ENCODE results near the gene LRRC56. TPM values are rescaled to one million over a fixed set of nuclear protein-coding genes. Genes with fewer than 3 reads are reported as not detected.
A peak's percentile ranks its signal among the peaks of the same experiment; 100 is the strongest.

LRRC56 gene
- total RNA-seq, 4 donors from 2014 or later: 2.3 to 8.4 (median 3.1) TPM

DNA sequence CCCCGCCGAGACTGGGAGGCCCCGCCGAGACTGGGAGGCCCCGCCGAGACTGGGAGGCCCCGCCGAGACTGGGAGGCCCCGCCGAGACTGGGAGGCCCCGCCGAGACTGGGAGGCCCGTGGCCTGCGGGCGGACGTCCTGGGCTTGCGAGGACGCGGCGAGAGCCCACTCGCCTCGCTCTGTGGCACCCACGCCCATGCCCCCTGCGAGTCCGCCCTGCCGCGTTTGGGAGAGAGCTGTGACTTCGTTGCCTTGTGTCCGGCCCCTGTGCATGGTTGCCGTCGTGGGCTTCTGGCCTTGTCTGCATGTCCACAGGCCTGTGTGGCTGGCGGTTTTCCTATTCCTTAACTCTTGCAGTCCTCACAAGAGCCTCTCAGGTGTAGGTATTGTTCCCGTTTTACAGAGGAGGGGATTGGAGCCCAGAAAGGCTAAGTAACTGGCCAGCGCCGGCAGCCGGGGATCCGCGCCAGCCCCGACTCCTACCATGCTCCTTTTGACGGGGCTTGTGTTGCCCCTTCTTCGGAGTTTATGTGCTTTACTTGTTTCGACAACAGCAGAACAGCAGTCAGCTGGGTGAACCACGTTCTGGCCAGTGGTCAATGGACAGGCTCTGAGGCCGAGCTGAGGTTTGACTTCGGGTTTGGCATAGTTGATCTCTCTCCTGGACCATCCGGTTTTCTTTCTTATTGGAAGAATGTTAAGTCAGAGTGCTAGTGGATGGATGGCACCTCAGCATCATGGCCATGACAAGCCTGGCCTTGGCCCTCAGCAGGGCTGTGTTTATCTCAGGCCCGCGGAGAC lies 39.7 kb downstream of the LRRC56 start:
- peak overlapping the region; percentile 66 to 100 (median 86) for H3K4me3 ChIP-seq
- WGBS, 2 donors (ENCODE audit: low coverage in 1 of 2): 0 to 4% methylated on average over 4 to 35 of the region's 48 CpGs
- peaks cover 34 to 46% (median 40%) of the 10 kb centered on the region in 4 donors for H3K4me1 ChIP-seq
- peaks cover 12% of the 10 kb centered on the region for H3K27me3 ChIP-seq
- peak overlapping the region; percentile 80 to 92 (median 90) for H3K27ac ChIP-seq
- in situ Hi-C loops (cut with MboI; ENCODE audit: low pct_ligation_motif_present in 1 of 4, low pct_unique_long_range_greater_than_20kb in 1 of 4, low sequenced_read_pairs in 3 of 4) (no loop called here), intact Hi-C loops (cut with DNase I; ENCODE audit: low total_unique reads) (no loop called here)
- no peak for DNase-seq
- no peak for TF ChIP-seq EP300 (IDR thresholded peaks at IDR 0.05; ENCODE audit: low read depth)
- TF ChIP-seq CTCF (IDR thresholded peaks at IDR 0.05): no peak
- TF ChIP-seq POLR2A (IDR thresholded peaks at IDR 0.05): no peak
- no peak for TF ChIP-seq POLR2AphosphoS5 (IDR thresholded peaks at IDR 0.05)
- peaks cover 0 to 4% (median 0%) of the 10 kb centered on the region in 4 donors for H3K36me3 ChIP-seq
- H3K9me3 ChIP-seq: no peaks in the 10 kb centered on the region

DNA sequence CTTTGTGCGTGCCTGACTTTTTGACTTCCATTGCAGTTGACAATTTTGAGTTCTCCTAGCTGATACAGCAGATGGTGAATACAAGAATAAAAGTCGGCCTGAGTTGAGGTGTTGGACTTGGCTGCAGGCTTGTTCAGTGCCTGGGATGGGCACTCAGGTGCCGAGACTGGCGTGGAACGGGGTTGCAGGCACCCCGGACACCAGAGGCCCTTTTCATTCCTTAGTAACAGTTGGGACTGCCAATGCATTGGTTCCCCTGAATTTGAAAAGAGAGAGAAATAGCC lies 40.2 kb downstream of the LRRC56 start:
- intact Hi-C loops (cut with DNase I; ENCODE audit: low total_unique reads): no loop called here
- 47 to 55% methylated on average over 4 to 6 of the region's 6 CpGs for WGBS, 2 donors (ENCODE audit: low coverage in 1 of 2)
- TF ChIP-seq POLR2AphosphoS5 (IDR thresholded peaks at IDR 0.05) (no peak), POLR2A (IDR thresholded peaks at IDR 0.05) (no peak), CTCF (IDR thresholded peaks at IDR 0.05) (no peak), EP300 (IDR thresholded peaks at IDR 0.05; ENCODE audit: low read depth) (no peak)
- H3K9me3 ChIP-seq: no peaks in the 10 kb centered on the region
- peaks cover 0 to 9% (median 0%) of the 10 kb centered on the region in 4 donors for H3K36me3 ChIP-seq
- no peak for DNase-seq
- H3K27me3 ChIP-seq: peaks cover 12% of the 10 kb centered on the region
- H3K4me1 ChIP-seq: peaks cover 34 to 46% (median 40%) of the 10 kb centered on the region in 4 donors
- peak overlapping the region; percentile 66 to 100 (median 86) for H3K4me3 ChIP-seq
- H3K27ac ChIP-seq: peak overlapping the region in 3 of 4 donors; percentile 80 to 92 (median 91)
- in situ Hi-C loops (cut with MboI; ENCODE audit: low pct_ligation_motif_present in 1 of 4, low pct_unique_long_range_greater_than_20kb in 1 of 4, low sequenced_read_pairs in 3 of 4): no loop called here

- in situ Hi-C loops (cut with MboI; ENCODE audit: low pct_ligation_motif_present in 1 of 4, low pct_unique_long_range_greater_than_20kb in 1 of 4, low sequenced_read_pairs in 3 of 4) (no loop called here), intact Hi-C loops (cut with DNase I; ENCODE audit: low total_unique reads) (no loop called here)
- Histone ChIP-seq H3K27ac (no peak overlapping the region), H3K9me3 (no peaks in the 10 kb centered on the region), H3K36me3 (peaks cover 0 to 15% (median 4%) of the 10 kb centered on the region in 4 donors), H3K4me1 (peaks cover 34 to 46% (median 40%) of the 10 kb centered on the region in 4 donors), H3K4me3 (peak overlapping the region in 1 of 4 donors; percentile 89), H3K27me3 (peaks cover 12% of the 10 kb centered on the region)
- no peak for TF ChIP-seq CTCF (IDR thresholded peaks at IDR 0.05)
- TF ChIP-seq POLR2A (IDR thresholded peaks at IDR 0.05): no peak
- no peak for TF ChIP-seq EP300 (IDR thresholded peaks at IDR 0.05; ENCODE audit: low read depth)
- no peak for TF ChIP-seq POLR2AphosphoS5 (IDR thresholded peaks at IDR 0.05)
- no peak for DNase-seq
- WGBS, 2 donors (ENCODE audit: low coverage in 1 of 2): 53 to 63% methylated on average over 8 to 21 of the region's 21 CpGs
Observed at GRCh38 chr11:578276-579035, 41.1 kb downstream of the LRRC56 start.

- no peak for TF ChIP-seq POLR2AphosphoS5 (IDR thresholded peaks at IDR 0.05)
- no peak for TF ChIP-seq EP300 (IDR thresholded peaks at IDR 0.05; ENCODE audit: low read depth)
- TF ChIP-seq CTCF (IDR thresholded peaks at IDR 0.05): no peak
- TF ChIP-seq POLR2A (IDR thresholded peaks at IDR 0.05): no peak
- Histone ChIP-seq H3K4me1 (peaks cover 26 to 37% (median 33%) of the 10 kb centered on the region in 4 donors), H3K36me3 (peaks cover 0 to 20% (median 6%) of the 10 kb centered on the region in 4 donors), H3K27ac (no peak overlapping the region), H3K4me3 (no peak overlapping the region), H3K9me3 (no peaks in the 10 kb centered on the region), H3K27me3 (peaks cover 3% of the 10 kb centered on the region)
- in situ Hi-C loops (cut with MboI; ENCODE audit: low pct_ligation_motif_present in 1 of 4, low pct_unique_long_range_greater_than_20kb in 1 of 4, low sequenced_read_pairs in 3 of 4) (no loop called here), intact Hi-C loops (cut with DNase I; ENCODE audit: low total_unique reads) (no loop called here)
- DNase-seq: no peak
- 84% methylated on average over 20 of the region's 20 CpGs; no CpG with 5 or more reads in 1 of the 2 donors for WGBS, 2 donors (ENCODE audit: low coverage in 1 of 2)
Observed at GRCh38 chr11:579830-580601, 42.7 kb downstream of the LRRC56 start.

Data from transverse colon (tissue), 4 donors.